ENCODE measurements around the gene WDR59. TPM values are rescaled to one million over a fixed set of nuclear protein-coding genes. Genes with fewer than 3 reads are reported as not detected.

The WDR59 gene
- total RNA-seq, 1 donor from 2014 or later, result 64.0 TPM

GRCh38 chr16:74951206-74951605 is 33.7 kb downstream of the WDR59 start:
- TF ChIP-seq CTCF (IDR thresholded peaks at IDR 0.05), result no peak
- no peak for TF ChIP-seq EZH2 (IDR thresholded peaks at IDR 0.05)
- no peak for TF ChIP-seq EZH2phosphoT487 (IDR thresholded peaks at IDR 0.05)
- H3K36me3 Mint-ChIP-seq, result peaks cover 38% of the 10 kb centered on the region

GRCh38 chr16:74950511-74950910 is 34.4 kb downstream of the WDR59 start:
- Mint-ChIP-seq H3K27ac (no peak overlapping the region), H3K36me3 (peaks cover 35% of the 10 kb centered on the region)

More at GRCh38 chr16:74951206-74951605, 33.7 kb downstream of the WDR59 start:
- Histone ChIP-seq H3K79me2 (ENCODE audit: low read depth) (no peaks in the 10 kb centered on the region), H3K36me3 (peaks cover 4% of the 10 kb centered on the region), H4K20me1 (ENCODE audit: low read depth) (peaks cover 4% of the 10 kb centered on the region), H3K9ac (no peak overlapping the region), H3K27ac (no peak overlapping the region), H3F3A (ENCODE audit: low read depth) (no peaks in the 10 kb centered on the region), H3K9me3 (ENCODE audit: low read depth) (no peaks in the 10 kb centered on the region), H3K27me3 (no peaks in the 10 kb centered on the region), H2AFZ (replicated peaks) (no peak overlapping the region), H3K4me2 (no peak overlapping the region), H3K4me3 (no peak overlapping the region), H3K4me1 (no peaks in the 10 kb centered on the region)
- peaks cover 2% of the 10 kb centered on the region for H3K27me3 Mint-ChIP-seq (ENCODE audit: insufficient read depth, low read depth)
- H3K4me1 Mint-ChIP-seq, result peaks cover 7% of the 10 kb centered on the region
- no peak for DNase-seq (ENCODE audit: low spot score)
- peaks cover 2% of the 10 kb centered on the region for H3K9me3 Mint-ChIP-seq
- H3K27ac Mint-ChIP-seq, result no peak overlapping the region
- H3K4me3 Mint-ChIP-seq, result no peak overlapping the region

GRCh38 chr16:74949309-74949708 is 35.6 kb downstream of the WDR59 start:
- H3K9me3 Mint-ChIP-seq, result peaks cover 2% of the 10 kb centered on the region
- H3K4me3 Mint-ChIP-seq, result no peak overlapping the region
- H3K4me3 ChIP-seq, result no peak overlapping the region
- peaks cover 2% of the 10 kb centered on the region for H3K27me3 Mint-ChIP-seq (ENCODE audit: insufficient read depth, low read depth)
- H3K27ac Mint-ChIP-seq, result no peak overlapping the region
- no peaks in the 10 kb centered on the region for H3K36me3 ChIP-seq
- no peaks in the 10 kb centered on the region for H3K27me3 ChIP-seq
- no peaks in the 10 kb centered on the region for H3K4me1 ChIP-seq
- H3K36me3 Mint-ChIP-seq, result peaks cover 25% of the 10 kb centered on the region
- H3F3A ChIP-seq (ENCODE audit: low read depth), result no peaks in the 10 kb centered on the region
- no peaks in the 10 kb centered on the region for H3K9me3 ChIP-seq (ENCODE audit: low read depth)
- peaks cover 4% of the 10 kb centered on the region for H3K4me1 Mint-ChIP-seq
- no peak overlapping the region for H3K27ac ChIP-seq
- H2AFZ ChIP-seq (replicated peaks), result no peak overlapping the region
- no peaks in the 10 kb centered on the region for H3K79me2 ChIP-seq (ENCODE audit: low read depth)
- H3K9ac ChIP-seq, result no peak overlapping the region
- TF ChIP-seq EZH2 (IDR thresholded peaks at IDR 0.05) (no peak), EZH2phosphoT487 (IDR thresholded peaks at IDR 0.05) (no peak)
- H3K4me2 ChIP-seq, result no peak overlapping the region
- no peak for DNase-seq (ENCODE audit: low spot score)
- peaks cover 4% of the 10 kb centered on the region for H4K20me1 ChIP-seq (ENCODE audit: low read depth)

More at GRCh38 chr16:74950511-74950910, 34.4 kb downstream of the WDR59 start:
- H3K4me1 ChIP-seq, result no peaks in the 10 kb centered on the region
- no peak overlapping the region for H3K9ac ChIP-seq
- peaks cover 2% of the 10 kb centered on the region for H3K27me3 Mint-ChIP-seq (ENCODE audit: insufficient read depth, low read depth)
- no peak overlapping the region for H3K4me3 ChIP-seq
- no peak overlapping the region for H3K27ac ChIP-seq
- no peaks in the 10 kb centered on the region for H3F3A ChIP-seq (ENCODE audit: low read depth)
- no peak for DNase-seq (ENCODE audit: low spot score)
- H3K4me2 ChIP-seq, result no peak overlapping the region
- H3K9me3 ChIP-seq (ENCODE audit: low read depth), result no peaks in the 10 kb centered on the region
- H3K4me3 Mint-ChIP-seq, result no peak overlapping the region
- H3K9me3 Mint-ChIP-seq, result peaks cover 2% of the 10 kb centered on the region
- H3K79me2 ChIP-seq (ENCODE audit: low read depth), result no peaks in the 10 kb centered on the region
- H3K4me1 Mint-ChIP-seq, result peaks cover 7% of the 10 kb centered on the region
- peaks cover 4% of the 10 kb centered on the region for H3K36me3 ChIP-seq
- H3K27me3 ChIP-seq, result no peaks in the 10 kb centered on the region
- H2AFZ ChIP-seq (replicated peaks), result no peak overlapping the region
- peaks cover 4% of the 10 kb centered on the region for H4K20me1 ChIP-seq (ENCODE audit: low read depth)
- TF ChIP-seq EZH2phosphoT487 (IDR thresholded peaks at IDR 0.05) (no peak), CTCF (IDR thresholded peaks at IDR 0.05) (no peak), EZH2 (IDR thresholded peaks at IDR 0.05) (no peak)

GRCh38 chr16:74944466-74944865 is 40.5 kb downstream of the WDR59 start:
- H3K27me3 ChIP-seq, result no peaks in the 10 kb centered on the region
- DNase-seq (ENCODE audit: low spot score), result no peak
- Mint-ChIP-seq H3K27me3 (ENCODE audit: insufficient read depth, low read depth) (no peaks in the 10 kb centered on the region), H3K36me3 (peaks cover 22% of the 10 kb centered on the region), H3K27ac (no peak overlapping the region), H3K4me1 (no peaks in the 10 kb centered on the region), H3K4me3 (no peak overlapping the region), H3K9me3 (no peaks in the 10 kb centered on the region)
- no peaks in the 10 kb centered on the region for H3K36me3 ChIP-seq
- no peaks in the 10 kb centered on the region for H3K79me2 ChIP-seq (ENCODE audit: low read depth)
- H3F3A ChIP-seq (ENCODE audit: low read depth), result no peaks in the 10 kb centered on the region
- no peak overlapping the region for H3K4me2 ChIP-seq
- H3K4me3 ChIP-seq, result no peak overlapping the region
- no peaks in the 10 kb centered on the region for H3K4me1 ChIP-seq
- TF ChIP-seq EZH2phosphoT487 (IDR thresholded peaks at IDR 0.05), result no peak
- TF ChIP-seq EZH2 (IDR thresholded peaks at IDR 0.05), result no peak
- no peak for TF ChIP-seq CTCF (IDR thresholded peaks at IDR 0.05)
- H3K27ac ChIP-seq, result no peak overlapping the region
- H3K9ac ChIP-seq, result no peak overlapping the region
- no peaks in the 10 kb centered on the region for H3K9me3 ChIP-seq (ENCODE audit: low read depth)
- H4K20me1 ChIP-seq (ENCODE audit: low read depth), result no peaks in the 10 kb centered on the region
- no peak overlapping the region for H2AFZ ChIP-seq (replicated peaks)

Measured in neural progenitor cell (in vitro differentiated cells).